HL-60 (cell line): ENCODE measurements around the gene FOXO6.

Experiments used
- GABPA ChIP-seq: IDR thresholded peaks from 2 replicates; pipeline ENCODE4 v1.6.1; 2012; ENCODE audit warnings: low read depth
- POLR2AphosphoS5 ChIP-seq: IDR thresholded peaks from 2 replicates; pipeline ENCODE4 v1.6.1; 2012; ENCODE audit warnings: low read depth
- TF ChIP-seq, protein P1 (sequence below): IDR thresholded peaks from one replicate; pipeline ENCODE4 v1.5.1; 2011; ENCODE audit warnings: low read length, control low read depth, inconsistent platforms; ENCODE audit not compliant: insufficient read depth
- TF ChIP-seq, protein P2 (sequence below): IDR thresholded peaks from 2 replicates; pipeline ENCODE4 v1.6.1; 2012; ENCODE audit warnings: low read depth; ENCODE audit not compliant: insufficient replicate concordance

DNA sequence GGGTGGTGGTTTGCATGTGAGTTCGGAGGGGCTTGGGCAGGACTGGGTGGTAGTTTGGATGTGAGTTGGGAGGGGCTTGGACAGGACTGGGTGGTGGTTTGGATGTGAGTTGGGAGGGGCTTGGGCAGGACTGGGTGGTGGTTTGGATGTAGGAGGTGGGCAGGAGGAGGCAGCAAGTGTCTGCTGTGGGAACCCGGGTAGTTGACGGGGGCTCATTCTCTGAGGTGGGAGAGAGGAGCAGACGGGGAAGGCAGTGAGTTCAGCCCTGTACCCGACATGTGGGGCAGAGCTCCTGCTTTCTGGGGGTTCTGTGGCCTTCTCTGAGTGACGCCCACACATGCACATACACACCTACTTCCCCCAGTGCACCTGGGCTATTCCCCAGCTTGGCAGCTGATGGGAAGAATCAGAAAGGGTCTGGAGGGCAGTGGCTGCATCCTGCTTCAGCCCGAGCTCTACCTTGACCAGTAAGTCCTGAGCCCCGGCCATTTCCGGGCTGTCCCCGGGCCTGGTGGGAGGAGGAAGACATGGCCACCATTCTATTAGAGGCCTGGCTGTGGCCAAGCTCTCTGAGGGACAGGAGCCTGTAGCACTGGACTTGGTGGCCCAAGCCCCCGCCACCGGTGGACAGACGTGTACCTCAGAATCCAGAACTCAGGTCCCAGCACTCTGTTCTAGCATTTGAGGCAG is 65.1 kb downstream of the FOXO6 start:
- TF ChIP-seq, protein P1, sequence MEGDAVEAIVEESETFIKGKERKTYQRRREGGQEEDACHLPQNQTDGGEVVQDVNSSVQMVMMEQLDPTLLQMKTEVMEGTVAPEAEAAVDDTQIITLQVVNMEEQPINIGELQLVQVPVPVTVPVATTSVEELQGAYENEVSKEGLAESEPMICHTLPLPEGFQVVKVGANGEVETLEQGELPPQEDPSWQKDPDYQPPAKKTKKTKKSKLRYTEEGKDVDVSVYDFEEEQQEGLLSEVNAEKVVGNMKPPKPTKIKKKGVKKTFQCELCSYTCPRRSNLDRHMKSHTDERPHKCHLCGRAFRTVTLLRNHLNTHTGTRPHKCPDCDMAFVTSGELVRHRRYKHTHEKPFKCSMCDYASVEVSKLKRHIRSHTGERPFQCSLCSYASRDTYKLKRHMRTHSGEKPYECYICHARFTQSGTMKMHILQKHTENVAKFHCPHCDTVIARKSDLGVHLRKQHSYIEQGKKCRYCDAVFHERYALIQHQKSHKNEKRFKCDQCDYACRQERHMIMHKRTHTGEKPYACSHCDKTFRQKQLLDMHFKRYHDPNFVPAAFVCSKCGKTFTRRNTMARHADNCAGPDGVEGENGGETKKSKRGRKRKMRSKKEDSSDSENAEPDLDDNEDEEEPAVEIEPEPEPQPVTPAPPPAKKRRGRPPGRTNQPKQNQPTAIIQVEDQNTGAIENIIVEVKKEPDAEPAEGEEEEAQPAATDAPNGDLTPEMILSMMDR = no peak
- TF ChIP-seq POLR2AphosphoS5 (no peak), GABPA (no peak)
- TF ChIP-seq, protein P2, sequence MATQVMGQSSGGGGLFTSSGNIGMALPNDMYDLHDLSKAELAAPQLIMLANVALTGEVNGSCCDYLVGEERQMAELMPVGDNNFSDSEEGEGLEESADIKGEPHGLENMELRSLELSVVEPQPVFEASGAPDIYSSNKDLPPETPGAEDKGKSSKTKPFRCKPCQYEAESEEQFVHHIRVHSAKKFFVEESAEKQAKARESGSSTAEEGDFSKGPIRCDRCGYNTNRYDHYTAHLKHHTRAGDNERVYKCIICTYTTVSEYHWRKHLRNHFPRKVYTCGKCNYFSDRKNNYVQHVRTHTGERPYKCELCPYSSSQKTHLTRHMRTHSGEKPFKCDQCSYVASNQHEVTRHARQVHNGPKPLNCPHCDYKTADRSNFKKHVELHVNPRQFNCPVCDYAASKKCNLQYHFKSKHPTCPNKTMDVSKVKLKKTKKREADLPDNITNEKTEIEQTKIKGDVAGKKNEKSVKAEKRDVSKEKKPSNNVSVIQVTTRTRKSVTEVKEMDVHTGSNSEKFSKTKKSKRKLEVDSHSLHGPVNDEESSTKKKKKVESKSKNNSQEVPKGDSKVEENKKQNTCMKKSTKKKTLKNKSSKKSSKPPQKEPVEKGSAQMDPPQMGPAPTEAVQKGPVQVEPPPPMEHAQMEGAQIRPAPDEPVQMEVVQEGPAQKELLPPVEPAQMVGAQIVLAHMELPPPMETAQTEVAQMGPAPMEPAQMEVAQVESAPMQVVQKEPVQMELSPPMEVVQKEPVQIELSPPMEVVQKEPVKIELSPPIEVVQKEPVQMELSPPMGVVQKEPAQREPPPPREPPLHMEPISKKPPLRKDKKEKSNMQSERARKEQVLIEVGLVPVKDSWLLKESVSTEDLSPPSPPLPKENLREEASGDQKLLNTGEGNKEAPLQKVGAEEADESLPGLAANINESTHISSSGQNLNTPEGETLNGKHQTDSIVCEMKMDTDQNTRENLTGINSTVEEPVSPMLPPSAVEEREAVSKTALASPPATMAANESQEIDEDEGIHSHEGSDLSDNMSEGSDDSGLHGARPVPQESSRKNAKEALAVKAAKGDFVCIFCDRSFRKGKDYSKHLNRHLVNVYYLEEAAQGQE = no peak
